Measurements from ENCODE around the gene CST3. TPM values are rescaled to one million over a fixed set of nuclear protein-coding genes. Genes with fewer than 3 reads are reported as not detected.

CST3 gene
- total RNA-seq, 2 experiments from 2014 or later: 0.72 to 1.2 TPM

GRCh38 chr20:23683281-23683680, 45.5 kb upstream of the CST3 start:
- ChIA-PET CTCF (no interaction called here), POLR2A (no interaction called here)
- intact Hi-C loops (cut with micrococcal nuclease): no loop called here
- H3K4me3 Mint-ChIP-seq: no peak overlapping the region
- no peak for ATAC-seq
- TF ChIP-seq CTCF (IDR thresholded peaks at IDR 0.05): no peak
- H3K9me3 Mint-ChIP-seq: no peaks in the 10 kb centered on the region
- H3K27me3 Mint-ChIP-seq: peaks cover 16% of the 10 kb centered on the region
- H3K36me3 Mint-ChIP-seq (ENCODE audit: low read depth): no peaks in the 10 kb centered on the region
- H3K27ac Mint-ChIP-seq: no peak overlapping the region
- no peak for DNase-seq
- no peaks in the 10 kb centered on the region for H3K4me1 Mint-ChIP-seq (ENCODE audit: low read depth)

GRCh38 chr20:23680146-23680545, 42.4 kb upstream of the CST3 start:
- Mint-ChIP-seq H3K4me3 (no peak overlapping the region), H3K36me3 (ENCODE audit: low read depth) (no peaks in the 10 kb centered on the region), H3K27ac (no peak overlapping the region), H3K27me3 (peaks cover 15% of the 10 kb centered on the region), H3K9me3 (no peaks in the 10 kb centered on the region), H3K4me1 (ENCODE audit: low read depth) (no peaks in the 10 kb centered on the region)
- ATAC-seq (no peak), DNase-seq (no peak)
- POLR2A ChIA-PET: no interaction called here
- intact Hi-C loops (cut with micrococcal nuclease): no loop called here
- TF ChIP-seq CTCF (IDR thresholded peaks at IDR 0.05): no peak
- CTCF ChIA-PET: interaction anchor here (1.0 kb wide), 1 partner anchor 11 kb away, joined by 3 read pairs; no protein-coding TSS in a partner anchor

GRCh38 chr20:23679133-23680092, 41.7 kb upstream of the CST3 start:
- no peaks in the 10 kb centered on the region for H3K36me3 Mint-ChIP-seq (ENCODE audit: low read depth)
- TF ChIP-seq CTCF (IDR thresholded peaks at IDR 0.05): no peak
- CTCF ChIA-PET: interaction anchor here (1.0 kb wide), 1 partner anchor 11 kb away, joined by 3 read pairs; no protein-coding TSS in a partner anchor
- DNase-seq: no peak
- intact Hi-C loops (cut with micrococcal nuclease): no loop called here
- POLR2A ChIA-PET: no interaction called here
- peaks cover 15% of the 10 kb centered on the region for H3K27me3 Mint-ChIP-seq
- no peaks in the 10 kb centered on the region for H3K9me3 Mint-ChIP-seq
- no peak overlapping the region for H3K4me3 Mint-ChIP-seq
- H3K4me1 Mint-ChIP-seq (ENCODE audit: low read depth): no peaks in the 10 kb centered on the region
- no peak overlapping the region for H3K27ac Mint-ChIP-seq
- ATAC-seq: no peak

- Mint-ChIP-seq H3K4me3 (no peak overlapping the region), H3K27me3 (peaks cover 2% of the 10 kb centered on the region), H3K27ac (no peak overlapping the region), H3K4me1 (ENCODE audit: low read depth) (no peaks in the 10 kb centered on the region), H3K9me3 (no peaks in the 10 kb centered on the region), H3K36me3 (ENCODE audit: low read depth) (no peaks in the 10 kb centered on the region)
- DNase-seq (no peak), ATAC-seq (no peak)
- TF ChIP-seq CTCF (IDR thresholded peaks at IDR 0.05): no peak
- intact Hi-C loops (cut with micrococcal nuclease): no loop called here
- POLR2A ChIA-PET: no interaction called here
- CTCF ChIA-PET: no interaction called here
Measured at GRCh38 chr20:23673209-23673608, 35.5 kb upstream of the CST3 start.

- no peaks in the 10 kb centered on the region for H3K27me3 Mint-ChIP-seq
- CTCF ChIA-PET: no interaction called here
- POLR2A ChIA-PET: no interaction called here
Measured at GRCh38 chr20:23672158-23672557, 34.4 kb upstream of the CST3 start.

More at GRCh38 chr20:23672158-23672557, 34.4 kb upstream of the CST3 start:
- no peak for ATAC-seq
- Mint-ChIP-seq H3K36me3 (ENCODE audit: low read depth) (no peaks in the 10 kb centered on the region), H3K9me3 (no peaks in the 10 kb centered on the region), H3K4me3 (no peak overlapping the region), H3K27ac (no peak overlapping the region), H3K4me1 (ENCODE audit: low read depth) (no peaks in the 10 kb centered on the region)
- intact Hi-C loops (cut with micrococcal nuclease): no loop called here
- DNase-seq: no peak
- TF ChIP-seq CTCF (IDR thresholded peaks at IDR 0.05): no peak
